ENCODE measurements around the gene RNF34.
"Not testable (repeated sequence)": the region's sequence is repeated elsewhere in the genome, so short reads cannot be mapped to it uniquely, and the experiment has no call there.

The RNF34 gene, protein sequence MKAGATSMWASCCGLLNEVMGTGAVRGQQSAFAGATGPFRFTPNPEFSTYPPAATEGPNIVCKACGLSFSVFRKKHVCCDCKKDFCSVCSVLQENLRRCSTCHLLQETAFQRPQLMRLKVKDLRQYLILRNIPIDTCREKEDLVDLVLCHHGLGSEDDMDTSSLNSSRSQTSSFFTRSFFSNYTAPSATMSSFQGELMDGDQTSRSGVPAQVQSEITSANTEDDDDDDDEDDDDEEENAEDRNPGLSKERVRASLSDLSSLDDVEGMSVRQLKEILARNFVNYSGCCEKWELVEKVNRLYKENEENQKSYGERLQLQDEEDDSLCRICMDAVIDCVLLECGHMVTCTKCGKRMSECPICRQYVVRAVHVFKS

DNA sequence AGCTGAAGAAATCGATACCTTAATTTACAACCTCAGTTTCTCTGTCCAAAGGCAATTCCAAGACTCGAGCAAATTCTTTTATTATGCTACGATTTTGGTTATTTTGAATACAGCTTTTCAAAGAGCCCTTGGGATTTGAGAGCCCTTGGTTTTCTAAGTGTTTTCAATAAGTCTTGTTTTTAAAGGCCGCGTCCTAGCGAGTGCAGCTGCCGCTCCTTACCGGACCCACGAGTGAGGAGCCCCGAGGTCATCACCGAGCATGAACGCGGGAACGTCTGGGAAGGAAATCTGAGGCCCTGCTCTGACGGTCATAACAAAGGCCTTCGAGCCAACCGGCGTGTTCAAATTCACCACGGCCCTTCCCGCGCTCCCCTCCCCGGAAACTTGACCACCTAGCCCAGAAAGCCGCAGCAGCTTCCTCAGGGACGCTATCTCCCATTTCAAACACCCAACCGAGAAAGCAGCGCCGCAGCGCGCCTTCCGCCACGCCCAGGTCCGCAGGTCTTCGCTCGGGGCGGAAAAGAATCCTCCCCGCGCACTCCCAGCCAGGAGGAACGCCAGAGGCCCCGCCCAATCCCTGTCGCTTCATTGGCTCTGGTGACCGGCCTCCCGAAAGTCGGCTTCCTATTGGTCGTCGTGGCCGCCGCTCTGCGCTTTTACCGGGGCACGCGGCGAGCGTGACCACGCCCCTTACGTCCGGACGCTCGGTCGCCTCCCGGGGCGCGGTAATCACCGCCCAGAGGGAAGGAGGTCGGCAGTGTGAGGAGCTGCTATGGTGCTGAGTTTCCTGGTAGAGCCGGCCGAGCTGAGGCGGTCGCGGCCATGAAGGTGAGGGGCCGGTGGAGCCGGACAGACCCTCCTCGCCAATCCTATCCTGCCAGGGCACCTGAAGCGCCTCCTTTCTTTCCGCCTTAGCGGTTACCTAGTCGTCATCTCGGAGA lies at the start of gene RNF34:
RNF34 (plus strand) TSS at position 728 of the 941 bp plus-strand sequence; CDS start at position 823, 95 bp downstream.
- peak; percentile 94 for DNase-seq (ENCODE audit: low read depth, low spot score)

DNA sequence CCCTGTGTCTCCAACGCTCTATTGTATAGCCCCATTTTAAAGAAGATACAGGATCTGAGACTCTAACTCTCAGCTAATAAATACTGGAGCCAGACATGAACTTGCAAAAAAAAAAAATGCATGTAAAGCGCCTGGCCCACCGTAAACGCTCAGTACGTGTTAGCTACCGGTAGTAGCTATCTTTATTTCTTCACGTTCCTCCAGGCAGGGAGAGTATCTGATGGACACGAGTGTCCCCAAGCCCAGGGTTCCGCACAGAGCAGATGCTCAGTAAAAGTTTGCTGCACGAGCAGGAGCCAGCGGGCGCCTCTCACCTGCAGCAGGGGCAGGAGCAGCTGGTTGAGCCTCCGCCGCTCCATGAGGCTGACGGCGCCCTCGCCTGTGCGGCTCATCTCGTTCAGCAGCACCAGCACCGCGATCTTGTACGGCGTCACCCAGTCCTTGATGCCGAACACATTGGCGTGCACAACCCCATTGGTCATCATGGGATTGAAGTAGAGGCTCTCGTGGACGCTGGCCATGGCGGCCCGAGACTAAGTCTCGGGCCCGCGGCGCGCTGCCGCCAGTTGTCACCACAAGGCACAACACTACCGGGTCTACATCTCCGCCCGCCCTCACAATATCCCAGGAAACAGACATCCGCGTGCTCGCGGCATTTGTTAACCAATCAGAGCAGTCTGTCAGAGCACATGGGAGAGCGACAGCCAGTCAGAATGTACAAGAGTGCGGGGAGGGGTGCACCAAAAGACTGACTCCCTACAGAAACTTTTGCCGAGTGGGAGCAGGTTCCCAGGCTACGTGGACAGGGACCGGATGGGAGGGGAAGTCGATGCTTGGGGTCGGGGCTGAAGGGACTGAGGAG lies 47.9 kb upstream of the RNF34 start, which contains the start of gene ANAPC5:
ANAPC5 (minus strand) TSS at position 592 of the 862 bp plus-strand sequence; CDS start at position 521, 71 bp downstream.
- DNase-seq (ENCODE audit: low read depth, low spot score) = peak; percentile 98

DNA sequence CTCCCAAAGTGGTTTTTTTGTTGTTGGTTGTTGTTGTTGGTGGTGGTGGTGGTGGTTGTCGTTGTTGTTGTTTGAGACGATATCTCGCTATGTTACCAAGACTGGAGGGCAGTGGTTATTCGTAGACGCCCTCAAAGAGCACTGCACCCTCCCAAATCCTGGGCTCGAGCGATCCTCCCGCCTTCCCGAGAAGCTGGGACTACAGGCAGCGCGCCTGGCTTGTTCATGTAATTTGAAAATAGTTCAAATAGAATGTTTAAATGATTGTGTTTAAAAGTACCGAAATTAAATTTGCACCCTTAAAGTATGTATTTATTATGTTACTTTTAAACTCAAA lies 47.3 kb upstream of the RNF34 start:
- no peak for DNase-seq (ENCODE audit: low read depth, low spot score)

DNA sequence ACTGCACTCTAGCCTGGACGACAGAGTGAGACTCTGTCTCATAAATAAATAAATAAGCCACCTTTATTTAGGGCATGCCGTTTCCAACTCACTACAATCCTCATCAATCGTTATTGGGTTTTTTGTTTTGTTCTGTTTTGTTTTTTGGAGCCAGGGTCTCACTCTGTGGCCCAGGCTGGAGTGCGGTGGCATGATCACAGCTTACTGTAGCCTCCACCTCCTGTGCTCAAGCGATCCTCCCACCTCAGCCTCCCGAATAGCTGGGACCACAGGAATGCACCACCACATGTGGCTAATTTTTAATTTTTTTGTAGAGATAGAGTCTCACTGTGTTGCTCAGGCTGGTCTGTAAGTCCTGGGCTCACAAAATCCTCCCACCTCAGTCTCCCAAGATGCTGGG lies 44.1 kb upstream of the RNF34 start:
- DNase-seq (ENCODE audit: low read depth, low spot score) = no peak

DNA sequence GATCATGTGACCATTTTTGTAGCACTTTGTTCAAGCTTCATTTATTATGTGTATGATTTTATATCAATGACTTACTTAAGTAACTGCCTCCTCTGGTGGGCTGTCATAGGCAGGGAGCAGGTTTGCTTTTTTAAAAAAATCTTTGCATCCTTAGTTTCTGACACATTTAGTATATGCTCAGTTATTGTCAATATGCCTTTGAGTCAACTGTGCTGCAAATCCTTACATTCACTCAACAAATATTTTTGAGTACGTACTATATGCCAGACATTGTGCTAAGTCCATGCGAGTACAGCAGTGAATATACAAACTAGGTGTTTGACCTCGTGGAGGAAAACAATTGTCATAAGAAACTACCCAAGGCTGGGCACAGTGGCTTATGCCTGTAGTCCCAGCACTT lies 43.3 kb upstream of the RNF34 start:
- no peak for DNase-seq (ENCODE audit: low read depth, low spot score)

DNA sequence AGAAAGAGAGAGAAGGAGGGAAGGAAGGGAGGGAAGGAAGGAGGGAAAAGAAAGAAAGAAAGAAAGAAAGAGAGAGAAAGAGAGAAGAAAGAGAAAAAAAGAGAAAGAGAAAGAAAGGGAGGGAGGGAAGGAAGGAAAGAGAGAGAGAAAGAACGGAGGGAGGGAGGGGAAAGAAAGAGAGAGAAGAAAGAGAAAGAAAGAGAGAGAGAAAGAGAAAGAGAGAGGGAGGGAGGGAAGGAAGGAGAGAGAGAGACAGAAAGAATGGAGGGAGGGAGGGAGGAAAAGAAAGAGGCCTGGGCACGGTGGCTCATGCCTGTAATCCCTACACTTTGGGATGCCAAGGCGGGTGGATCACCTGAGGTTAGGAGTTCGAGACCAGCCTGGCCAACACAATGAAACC lies 42.6 kb upstream of the RNF34 start:
- no peak for DNase-seq (ENCODE audit: low read depth, low spot score)

DNA sequence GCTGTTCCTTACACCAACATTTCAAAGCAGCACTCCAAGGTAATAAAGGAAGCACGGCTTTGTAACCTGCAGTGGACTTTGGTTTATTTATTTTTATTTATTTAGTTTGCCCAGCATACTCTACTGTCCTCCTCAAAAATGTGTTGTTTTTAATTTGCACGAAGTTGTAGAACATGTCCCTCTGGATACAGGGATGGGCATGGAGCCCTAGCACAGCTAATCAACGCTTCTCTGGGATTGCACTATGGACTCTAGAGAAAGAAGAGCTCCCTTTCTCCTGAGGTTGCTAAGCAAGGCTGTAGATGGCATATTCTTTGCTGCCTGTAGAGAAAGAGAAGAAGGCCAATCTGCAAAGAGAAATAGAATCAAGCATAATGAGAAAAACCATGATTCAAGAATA lies 41.8 kb upstream of the RNF34 start:
- no peak for DNase-seq (ENCODE audit: low read depth, low spot score)

DNA sequence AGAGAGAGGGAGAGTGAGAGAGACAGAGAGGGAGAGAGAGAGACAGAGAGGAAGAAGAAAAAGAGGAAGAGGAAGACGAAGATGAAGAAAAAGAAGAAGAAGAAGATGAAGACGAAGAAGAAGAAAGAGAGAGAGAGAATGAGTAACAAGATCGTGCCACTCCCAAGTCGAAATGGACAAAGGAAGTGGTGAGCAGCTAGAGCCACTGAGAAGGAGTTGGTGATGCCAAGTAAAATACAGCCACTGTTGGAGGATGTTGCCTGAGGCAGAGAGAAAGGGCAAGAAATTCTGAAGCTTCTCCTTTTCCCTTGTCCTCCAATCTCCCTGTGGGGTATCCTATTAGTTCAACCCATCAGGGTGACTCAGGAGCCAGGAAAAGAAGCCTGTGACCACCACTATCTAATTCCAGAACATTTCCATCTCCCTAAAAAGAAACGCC lies 35.2 kb upstream of the RNF34 start:
- no peak for DNase-seq (ENCODE audit: low read depth, low spot score)

DNA sequence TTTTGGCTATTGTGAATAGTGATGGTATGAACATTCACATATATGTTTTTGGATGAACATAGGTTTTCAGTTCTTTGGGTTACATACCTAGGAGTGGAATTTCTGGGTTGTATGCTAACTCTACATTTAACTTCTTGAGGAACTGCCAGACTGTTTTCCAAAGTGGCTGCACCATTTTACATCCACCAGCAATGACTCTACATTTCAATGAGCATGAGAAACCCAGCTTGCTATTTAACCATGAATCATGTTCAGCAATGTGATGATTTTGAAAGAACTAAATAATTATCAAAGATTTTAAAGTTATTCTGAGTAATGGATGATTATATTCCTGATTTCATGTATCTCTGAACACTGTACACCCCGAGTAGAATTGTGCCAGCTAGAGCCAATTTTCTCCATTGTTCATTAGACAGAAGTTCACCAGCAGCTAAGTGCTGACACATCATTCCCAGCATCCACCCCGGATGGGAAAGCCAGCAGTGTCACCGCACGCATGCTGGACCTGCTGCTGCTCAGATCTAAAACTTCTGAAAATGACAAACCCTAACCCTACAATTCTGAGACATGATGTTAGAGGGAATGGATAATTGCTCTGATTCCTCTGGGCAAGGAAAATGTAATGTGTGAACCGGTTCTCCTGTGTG lies 34.4 kb upstream of the RNF34 start:
- DNase-seq (ENCODE audit: low read depth, low spot score) = no peak

DNA sequence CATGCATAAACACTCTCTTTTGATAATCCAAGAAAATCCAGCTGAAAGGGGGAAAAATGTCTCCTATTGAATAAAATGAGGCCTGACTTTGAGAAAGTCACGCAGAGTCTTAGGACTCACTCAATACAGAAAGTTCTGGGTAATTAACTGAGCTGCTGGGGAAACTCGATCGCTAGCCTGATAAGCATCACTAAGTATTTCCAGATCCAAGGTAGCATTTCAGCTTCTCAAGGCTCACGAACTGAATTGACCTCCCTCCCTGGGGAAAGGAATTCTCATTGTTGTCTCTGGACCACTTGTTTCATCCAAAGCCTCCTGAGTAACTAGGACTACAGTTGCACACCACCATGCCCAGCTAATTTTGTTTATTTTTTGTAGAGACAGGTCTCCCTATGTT lies 33.9 kb upstream of the RNF34 start:
- no peak for DNase-seq (ENCODE audit: low read depth, low spot score)

DNA sequence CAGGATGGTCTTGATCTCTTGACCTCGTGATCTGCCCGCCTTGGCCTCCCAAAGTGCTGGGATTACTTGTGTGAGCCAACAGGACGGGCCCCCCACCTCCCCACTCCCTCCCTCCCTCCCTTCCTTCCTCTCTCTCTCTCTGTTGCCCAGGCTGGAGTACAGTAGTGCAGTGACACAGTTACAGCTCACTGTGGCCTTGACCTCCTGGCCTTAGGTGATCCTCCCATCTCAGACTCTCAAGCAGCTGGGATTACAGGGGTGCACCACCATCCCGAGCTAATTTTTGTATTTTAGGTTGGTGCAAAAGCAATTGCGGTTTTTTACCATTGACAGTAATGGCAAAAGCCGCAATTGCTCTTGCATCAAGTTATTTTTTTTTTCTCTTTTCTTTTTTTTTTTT lies 28.5 kb upstream of the RNF34 start:
- DNase-seq (ENCODE audit: low read depth, low spot score) = no peak

DNA sequence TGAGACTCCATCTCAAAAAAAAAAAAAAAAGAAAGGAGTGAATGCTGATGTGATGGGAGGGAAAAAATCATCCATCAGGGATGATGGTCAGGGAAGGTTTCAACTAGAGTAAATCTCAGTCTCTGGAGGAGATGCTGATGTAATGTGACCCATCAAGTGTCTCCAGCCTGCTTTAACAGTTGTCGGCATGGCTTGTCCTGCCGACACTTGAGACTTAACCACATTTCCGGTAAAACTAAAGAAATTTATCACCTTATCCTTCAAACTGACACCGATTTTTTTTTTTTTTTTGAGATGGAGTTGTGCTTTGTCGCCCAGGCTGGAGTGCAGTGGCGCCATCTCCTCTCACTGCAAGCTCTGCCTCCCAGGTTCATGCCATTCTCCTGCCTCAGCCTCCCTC lies 26.2 kb upstream of the RNF34 start:
- no peak for DNase-seq (ENCODE audit: low read depth, low spot score)

DNA sequence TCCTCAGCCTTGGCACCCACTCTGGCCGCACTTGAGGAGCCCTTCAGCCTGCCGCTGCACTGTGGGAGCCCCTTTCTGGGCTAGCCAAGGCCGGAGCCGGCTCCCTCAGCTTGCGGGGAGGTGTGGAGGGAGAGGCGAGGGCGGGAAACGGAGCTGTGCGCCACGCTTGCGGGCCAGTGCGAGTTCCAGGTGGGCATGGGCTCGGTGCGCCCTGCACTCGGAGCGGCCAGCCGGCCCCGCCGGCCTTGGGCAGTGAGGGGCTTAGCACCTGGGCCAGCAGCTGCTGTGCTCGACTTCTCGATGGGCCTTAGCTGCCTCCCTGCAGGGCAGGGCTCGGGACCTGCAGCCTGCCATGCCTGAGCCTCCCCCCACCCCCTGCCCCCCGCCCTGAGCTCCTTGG lies 25.6 kb upstream of the RNF34 start:
- DNase-seq (ENCODE audit: low read depth, low spot score) = not testable (repeated sequence)

DNA sequence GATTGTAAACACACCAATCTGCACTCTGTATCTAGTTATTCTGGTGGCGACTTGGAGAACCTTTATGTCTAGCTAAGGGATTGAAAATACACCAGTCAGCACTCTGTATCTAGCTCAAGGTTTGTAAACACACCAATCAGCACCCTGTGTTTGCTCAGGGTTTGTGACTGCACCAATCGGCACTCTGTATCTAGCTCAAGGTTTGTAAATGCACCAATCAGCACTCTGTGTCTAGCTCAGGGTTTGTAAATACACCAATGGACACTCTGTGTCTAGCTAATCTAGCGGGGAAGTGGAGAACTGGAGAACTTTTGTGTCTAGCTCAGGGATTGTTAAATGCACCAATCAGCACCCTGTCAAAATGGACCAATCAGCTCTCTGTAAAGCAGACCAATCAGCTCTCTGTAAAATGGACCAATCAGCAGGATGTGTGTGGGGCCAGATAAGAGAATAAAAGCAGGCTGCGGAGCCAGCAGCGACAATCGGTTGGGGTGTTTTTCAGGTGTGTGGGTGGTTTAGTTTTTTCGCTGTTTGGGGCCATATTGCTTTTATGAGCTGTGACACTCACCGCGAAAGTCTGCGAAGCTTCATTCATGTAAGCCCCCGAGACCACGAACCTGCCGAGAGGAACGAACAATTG lies 24.9 kb upstream of the RNF34 start:
- DNase-seq (ENCODE audit: low read depth, low spot score) = not testable (repeated sequence)

DNA sequence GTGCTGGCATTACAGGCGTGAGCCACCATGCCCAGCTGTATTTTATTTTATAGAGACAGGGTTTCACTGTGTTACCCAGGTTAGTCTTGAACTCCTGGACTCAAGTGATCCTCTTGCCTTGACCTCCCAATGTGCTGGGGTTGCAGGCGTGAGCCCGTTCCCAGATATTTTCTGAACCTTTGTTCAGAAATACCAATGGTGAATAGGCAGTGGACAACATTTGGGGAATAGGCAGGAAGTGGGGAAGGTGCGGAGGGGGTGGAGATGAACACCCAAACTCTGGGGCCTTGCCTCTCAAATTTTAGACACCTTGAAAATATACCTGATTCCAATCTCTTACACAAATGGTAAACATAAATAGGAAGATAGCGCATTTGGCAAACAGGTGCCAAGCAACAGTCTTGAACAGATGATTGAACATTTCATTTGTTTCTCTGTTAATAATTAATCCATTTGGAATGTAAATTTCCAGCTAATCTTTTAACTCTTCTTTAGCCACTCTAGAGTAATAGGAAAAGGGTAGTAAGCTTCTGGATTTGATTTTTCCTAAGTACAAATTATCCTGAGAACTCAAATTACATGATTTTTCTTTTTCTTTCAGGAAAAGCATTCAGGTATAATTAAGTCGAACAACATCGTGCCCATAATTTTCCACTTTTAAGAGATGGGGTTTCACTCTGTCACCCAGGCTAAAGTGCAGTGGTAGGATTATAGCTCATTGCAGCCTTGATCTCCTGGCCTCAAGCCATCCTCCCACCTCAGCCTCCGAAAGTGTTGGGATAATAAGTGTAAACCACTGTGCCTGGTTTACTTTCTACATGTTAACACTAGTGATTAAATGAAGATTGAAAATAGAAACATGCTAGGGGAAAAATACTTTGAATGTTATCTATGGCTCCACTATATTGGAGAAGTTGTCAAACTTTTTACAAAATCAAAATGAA lies 22.9 kb upstream of the RNF34 start:
- DNase-seq (ENCODE audit: low read depth, low spot score) = no peak

DNA sequence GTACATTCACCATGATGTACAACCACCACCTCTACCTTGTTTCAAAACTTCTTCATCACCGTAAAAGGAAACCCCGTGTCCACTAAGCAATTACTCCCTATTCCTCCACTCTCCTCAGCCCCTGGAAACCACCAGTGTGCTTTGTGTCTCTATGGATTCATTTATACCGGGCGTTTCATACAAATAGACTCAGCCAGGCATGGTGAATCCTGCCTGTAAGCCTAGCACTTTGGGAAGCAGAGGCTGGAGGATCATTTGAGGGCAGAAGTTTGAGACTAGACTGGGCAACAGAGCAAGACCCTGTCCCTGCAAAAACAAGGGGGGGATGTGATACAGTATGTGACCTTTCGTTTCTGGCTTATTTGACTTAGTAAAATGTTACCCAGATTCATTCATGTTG lies 21.2 kb upstream of the RNF34 start:
- no peak for DNase-seq (ENCODE audit: low read depth, low spot score)

DNA sequence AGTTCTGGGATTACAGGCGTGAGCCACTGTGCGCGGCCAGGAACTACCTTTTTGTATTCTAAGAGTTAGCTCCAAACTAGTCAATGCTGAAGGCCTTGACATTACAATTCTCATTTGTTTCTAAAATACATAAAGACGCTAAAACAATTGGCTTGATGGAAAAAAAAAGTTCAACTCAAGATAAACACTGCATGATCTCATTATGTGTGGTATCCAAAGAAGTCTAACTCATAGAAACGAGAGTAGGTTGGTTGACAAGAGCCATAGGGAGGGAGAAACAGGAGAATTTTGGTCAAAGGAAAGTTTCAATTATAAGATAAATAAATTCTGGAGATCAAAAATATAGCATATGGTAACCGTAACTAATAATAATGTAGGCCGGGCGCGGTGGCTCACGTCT lies 20.0 kb upstream of the RNF34 start:
- no peak for DNase-seq (ENCODE audit: low read depth, low spot score)

DNA sequence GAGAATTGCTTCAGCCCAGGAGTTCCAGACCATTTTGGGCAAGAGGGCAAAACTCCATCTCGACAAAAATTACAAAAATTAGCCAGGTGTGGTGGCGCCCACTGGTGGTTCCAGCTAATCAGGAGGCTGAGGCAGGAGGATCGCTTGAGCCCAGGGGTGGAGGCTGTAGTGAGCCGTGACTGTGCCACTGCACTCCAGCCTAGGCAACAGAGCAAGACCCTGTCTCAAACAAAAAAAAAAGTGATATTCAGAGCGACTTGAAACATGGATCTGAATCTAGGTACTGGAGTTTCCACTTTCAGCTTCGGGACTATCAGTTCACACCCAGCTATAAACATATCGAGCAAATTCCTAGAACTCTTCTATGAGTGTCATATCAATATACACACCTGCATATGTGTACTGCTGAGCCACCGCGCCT lies 16.3 kb upstream of the RNF34 start:
- no peak for DNase-seq (ENCODE audit: low read depth, low spot score)

DNA sequence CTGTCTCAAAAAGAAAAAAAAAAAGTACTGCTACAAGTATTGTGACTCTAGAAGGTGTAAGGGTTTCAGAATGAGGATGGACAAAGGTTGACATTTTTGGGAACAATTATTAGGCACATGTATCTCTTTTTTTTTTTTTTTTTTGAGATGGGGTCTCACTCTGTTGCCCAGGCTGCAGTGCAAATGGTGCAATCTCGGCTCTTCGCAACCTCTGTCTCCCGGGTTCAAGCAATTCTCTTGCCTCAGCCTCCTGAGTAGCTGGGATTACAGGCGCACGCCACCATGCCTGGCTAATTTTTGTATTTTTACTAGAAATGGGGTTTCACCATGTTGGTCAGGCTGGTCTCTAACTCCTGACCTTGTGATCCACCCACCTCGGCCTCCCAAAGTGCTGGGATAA lies 15.0 kb upstream of the RNF34 start:
- not testable (repeated sequence) for DNase-seq (ENCODE audit: low read depth, low spot score)
